Measurements from ENCODE around the gene RELN.

DNA sequence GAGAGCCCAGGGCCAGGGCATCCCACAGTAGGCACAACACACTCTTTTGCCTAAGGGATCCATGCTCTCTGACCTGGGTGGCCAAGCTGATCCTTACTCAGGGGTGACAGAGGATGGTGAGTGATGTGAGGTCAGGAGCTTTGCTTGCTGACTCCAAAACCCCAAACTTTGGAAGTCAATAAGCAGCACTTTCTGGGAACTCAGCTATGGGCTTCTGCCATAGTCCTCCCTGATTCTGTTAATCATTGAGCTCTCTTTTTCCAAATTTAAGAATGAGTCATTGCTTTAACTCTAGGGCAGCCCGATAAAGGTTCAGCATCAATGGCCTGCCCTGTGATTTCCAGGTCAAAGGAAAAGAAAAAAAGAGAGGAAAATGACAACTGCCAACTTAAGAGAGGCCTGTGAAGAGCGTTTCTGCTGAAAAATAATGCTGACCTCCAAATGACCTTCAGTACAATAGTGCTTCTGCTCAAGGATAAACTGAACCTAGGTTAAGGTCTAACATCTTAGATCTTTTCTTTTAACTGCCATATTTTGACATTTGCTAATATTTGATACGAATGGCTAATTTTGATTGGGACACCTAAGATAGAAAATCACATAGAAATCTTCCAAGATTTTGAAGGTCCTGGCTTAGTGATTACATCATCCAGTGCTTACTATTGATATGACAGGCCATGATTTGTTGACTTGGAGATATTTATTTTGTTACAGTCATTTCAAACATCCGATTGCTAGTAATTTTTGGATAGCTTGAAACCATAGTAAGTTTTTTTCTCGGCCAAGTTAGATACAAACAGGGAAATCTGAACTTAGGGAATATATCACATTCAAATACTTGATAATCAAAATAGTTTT is 20.8 kb upstream of the RELN start:
- TF ChIP-seq, protein P1, sequence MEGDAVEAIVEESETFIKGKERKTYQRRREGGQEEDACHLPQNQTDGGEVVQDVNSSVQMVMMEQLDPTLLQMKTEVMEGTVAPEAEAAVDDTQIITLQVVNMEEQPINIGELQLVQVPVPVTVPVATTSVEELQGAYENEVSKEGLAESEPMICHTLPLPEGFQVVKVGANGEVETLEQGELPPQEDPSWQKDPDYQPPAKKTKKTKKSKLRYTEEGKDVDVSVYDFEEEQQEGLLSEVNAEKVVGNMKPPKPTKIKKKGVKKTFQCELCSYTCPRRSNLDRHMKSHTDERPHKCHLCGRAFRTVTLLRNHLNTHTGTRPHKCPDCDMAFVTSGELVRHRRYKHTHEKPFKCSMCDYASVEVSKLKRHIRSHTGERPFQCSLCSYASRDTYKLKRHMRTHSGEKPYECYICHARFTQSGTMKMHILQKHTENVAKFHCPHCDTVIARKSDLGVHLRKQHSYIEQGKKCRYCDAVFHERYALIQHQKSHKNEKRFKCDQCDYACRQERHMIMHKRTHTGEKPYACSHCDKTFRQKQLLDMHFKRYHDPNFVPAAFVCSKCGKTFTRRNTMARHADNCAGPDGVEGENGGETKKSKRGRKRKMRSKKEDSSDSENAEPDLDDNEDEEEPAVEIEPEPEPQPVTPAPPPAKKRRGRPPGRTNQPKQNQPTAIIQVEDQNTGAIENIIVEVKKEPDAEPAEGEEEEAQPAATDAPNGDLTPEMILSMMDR (IDR thresholded peaks at IDR 0.05): no peak
- TF ChIP-seq POLR2A (IDR thresholded peaks at IDR 0.05): no peak

All from heart left ventricle (tissue), 13 donors.